SK-N-SH treated with all-trans-retinoic acid at 6 μM for 48 hours (cell line): Measurements from ENCODE around the gene PTPRN2.

ENCODE experiments used
- ARNTL ChIP-seq: fragments of 450-650 bp; formaldehyde crosslinking; IDR thresholded peaks from 2 replicates; pipeline ENCODE4 v1.5.0; 2020; ENCODE audit warnings: low read depth, mild to moderate bottlenecking, moderate library complexity, borderline replicate concordance
- CREB5 ChIP-seq: fragments of 250-450 bp; sonication (Bioruptor Pico); IDR thresholded peaks from 2 replicates; pipeline ENCODE4 v1.5.1; 2020; ENCODE audit warnings: low read depth, mild to moderate bottlenecking, moderate library complexity
- GLIS3 ChIP-seq: fragments of 250-450 bp; sonication (Bioruptor Pico); IDR thresholded peaks from 2 replicates; pipeline ENCODE4 v1.5.0; 2020; ENCODE audit warnings: mild to moderate bottlenecking, moderate library complexity
- ISL1 ChIP-seq: fragments of 250-450 bp; sonication (Bioruptor Pico); IDR thresholded peaks from 2 replicates; pipeline ENCODE4 v2.1.2; 2022; ENCODE audit warnings: mild to moderate bottlenecking, moderate library complexity
- PATZ1 ChIP-seq: fragments of 250-450 bp; sonication (Bioruptor Pico); IDR thresholded peaks from 2 replicates; pipeline ENCODE4 v1.8.0; 2020; ENCODE audit warnings: mild to moderate bottlenecking, moderate library complexity, borderline replicate concordance
- PPARA ChIP-seq: fragments of 250-450 bp; sonication (Bioruptor Pico); IDR thresholded peaks from 2 replicates; pipeline ENCODE4 v1.5.0; 2020; ENCODE audit warnings: mild to moderate bottlenecking, borderline replicate concordance
- RARB ChIP-seq: fragments of 250-450 bp; sonication (Bioruptor Pico); IDR thresholded peaks from 2 replicates; pipeline ENCODE4 v1.8.0; 2021; ENCODE audit warnings: mild to moderate bottlenecking, moderate library complexity
- TOX ChIP-seq: fragments of 250-450 bp; sonication (Bioruptor Pico); IDR thresholded peaks from 2 replicates; pipeline ENCODE4 v1.8.0; 2021; ENCODE audit warnings: mild to moderate bottlenecking, moderate library complexity, borderline replicate concordance
- ZC3H10 ChIP-seq: fragments of 250-450 bp; sonication (Bioruptor Pico); IDR thresholded peaks from 2 replicates; pipeline ENCODE4 v1.5.1; 2021; ENCODE audit warnings: mild to moderate bottlenecking, moderate library complexity
- ZFP3 ChIP-seq: fragments of 250-450 bp; sonication (Bioruptor Pico); IDR thresholded peaks from 2 replicates; pipeline ENCODE4 v1.5.0; 2020; ENCODE audit warnings: mild to moderate bottlenecking, moderate library complexity

GRCh38 chr7:158348446-158348845 lies 239.2 kb downstream of the PTPRN2 start:
- TF ChIP-seq ARNTL (CRISPR knock-in tag) = no peak
- no peak for TF ChIP-seq PATZ1 (CRISPR knock-in tag)
- no peak for TF ChIP-seq CREB5 (CRISPR knock-in tag)
- TF ChIP-seq ISL1 (CRISPR knock-in tag) = no peak
- no peak for TF ChIP-seq RARB (CRISPR knock-in tag)
- TF ChIP-seq GLIS3 = no peak
- TF ChIP-seq ZC3H10 (CRISPR knock-in tag) = no peak
- TF ChIP-seq TOX = no peak
- TF ChIP-seq PPARA = no peak
- no peak for TF ChIP-seq ZFP3 (CRISPR knock-in tag)
